GM21576 (cell line): ENCODE data around the gene TGM3.

Source experiments
- ATAC-seq: cut with Tn5 transposase; IDR thresholded peaks from one replicate; pipeline ENCODE4 v1.9.1; 2021; ENCODE audit warnings: mild to moderate bottlenecking, moderate library complexity; ENCODE audit not compliant: unreplicated experiment

The TGM3 gene

DNA sequence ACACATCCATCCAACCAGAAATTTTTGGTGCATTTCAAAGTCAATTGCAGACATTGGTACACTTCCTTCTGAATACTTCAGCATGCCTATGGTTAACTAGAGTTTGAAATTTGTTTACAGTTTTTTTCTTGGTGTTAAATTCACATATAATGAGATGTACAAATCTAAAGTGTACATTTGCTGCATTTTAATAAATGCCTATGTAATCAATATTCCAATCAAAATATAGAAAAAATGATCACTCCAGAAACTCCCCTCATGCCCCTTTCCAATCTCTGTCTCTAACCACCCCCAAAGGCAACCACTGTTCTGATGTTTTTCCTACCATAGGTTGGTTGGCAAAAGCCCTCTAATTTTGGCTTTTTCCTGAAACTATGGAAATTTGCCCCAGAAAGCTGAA is 77.3 kb downstream of the TGM3 start:
- ATAC-seq = no peak

DNA sequence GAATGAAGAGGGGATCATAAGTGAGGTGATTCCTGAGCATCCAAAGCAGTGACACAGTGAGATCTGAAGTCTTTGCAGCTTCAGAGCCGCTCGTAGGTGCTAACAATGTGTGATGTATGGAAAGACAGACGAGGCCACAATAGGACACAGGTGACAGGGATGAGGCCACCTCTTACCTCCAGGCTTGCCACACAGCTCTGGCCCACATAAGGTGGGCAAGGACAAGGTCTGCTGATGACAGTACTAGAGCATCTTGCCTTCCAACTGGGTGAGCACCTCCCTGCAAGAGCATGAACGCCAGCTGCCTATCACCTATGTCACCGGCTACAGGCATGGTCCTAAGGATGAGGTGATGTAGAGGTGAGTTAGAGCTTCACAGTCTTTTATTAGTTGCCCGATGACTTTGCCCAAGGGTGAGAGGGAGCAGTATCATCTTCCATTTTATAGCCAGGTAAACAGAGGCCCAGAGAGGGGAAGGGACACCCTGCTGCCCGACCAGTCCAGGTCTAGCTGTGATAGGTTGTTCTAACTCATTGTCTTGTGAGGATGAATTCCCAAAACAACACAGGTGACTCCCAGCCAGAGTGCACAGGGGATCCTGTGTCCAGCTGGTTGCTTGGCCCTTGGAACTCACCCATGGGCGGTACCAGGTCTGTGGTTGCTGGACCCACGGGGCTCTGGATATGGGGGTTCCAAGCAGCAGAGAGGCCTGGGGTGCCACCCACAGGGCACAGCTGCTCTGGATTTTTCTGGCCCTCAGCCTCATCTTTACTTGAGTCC is 78.7 kb downstream of the TGM3 start:
- ATAC-seq = no peak

DNA sequence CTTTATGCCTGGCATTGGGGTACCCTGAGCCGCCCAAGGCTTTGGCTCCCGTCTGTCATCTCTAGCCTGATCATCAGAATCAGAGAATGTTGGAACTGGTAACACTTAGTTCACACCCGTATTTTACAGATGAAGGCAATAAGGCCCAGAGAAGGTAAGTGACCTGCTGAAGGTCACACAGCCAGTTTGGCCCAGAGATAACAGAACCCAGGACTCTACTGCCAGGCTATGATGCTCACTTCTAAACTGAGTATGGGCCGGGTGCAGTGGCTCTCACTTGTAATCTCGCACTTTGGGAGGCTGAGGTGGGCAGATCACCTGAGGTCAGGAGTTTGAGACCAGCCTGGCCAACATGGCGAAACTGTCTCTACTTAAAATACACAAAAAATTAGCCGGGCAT is 83.1 kb downstream of the TGM3 start:
- ATAC-seq = no peak

DNA sequence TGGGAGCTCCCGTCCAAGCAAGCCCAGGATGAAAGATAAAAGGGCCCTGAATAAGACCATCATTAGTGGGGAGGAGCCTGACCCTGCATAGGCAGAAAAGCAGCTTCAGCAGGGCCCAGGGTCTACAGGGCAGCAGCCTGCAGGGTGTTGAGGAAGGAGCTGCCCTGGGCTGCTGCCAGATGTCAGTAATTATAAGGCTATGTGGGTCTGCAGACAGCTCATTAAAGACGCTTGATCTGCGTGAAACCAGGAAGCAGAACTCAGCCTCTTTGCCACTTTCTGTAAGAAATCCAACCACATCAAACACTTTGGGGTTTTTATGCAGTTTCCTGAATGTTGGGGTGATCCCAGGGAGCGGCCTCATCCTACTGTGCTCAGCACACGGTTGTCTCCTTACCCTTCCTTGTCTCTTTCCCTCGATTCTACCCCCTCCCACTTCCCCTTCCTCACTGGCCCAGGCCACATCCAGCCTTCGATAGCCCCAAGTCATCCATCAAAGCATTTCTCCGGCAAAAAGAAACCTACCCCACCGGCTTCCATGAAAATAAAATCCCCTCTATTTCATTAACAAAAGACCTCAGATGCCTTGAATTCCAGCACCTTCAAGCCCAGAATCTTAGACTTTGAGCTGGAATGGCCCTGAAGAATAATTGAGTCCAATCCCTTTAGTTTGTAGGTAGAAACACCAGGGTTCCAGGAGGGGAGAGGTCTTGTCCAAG is 83.9 kb downstream of the TGM3 start:
- no peak for ATAC-seq

DNA sequence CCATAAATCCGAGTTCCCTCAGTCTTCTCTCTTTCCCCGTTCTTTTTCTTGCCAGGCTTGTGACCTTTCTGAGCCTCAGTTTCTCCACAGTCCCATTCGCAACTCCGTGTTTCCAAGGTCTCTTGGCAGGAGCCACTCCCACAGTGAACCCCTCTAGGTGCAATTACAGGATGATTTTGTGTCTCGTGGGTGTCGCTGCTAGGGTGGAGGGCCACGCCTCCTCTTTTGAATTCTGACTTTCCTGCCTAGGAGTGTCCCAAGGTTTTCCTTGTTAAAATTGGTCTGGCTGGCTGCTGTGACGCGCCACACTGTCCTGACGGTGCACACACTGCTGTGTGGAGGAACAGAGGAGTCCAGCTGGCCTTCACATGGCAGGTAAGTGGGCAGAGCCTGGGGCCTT is 84.8 kb downstream of the TGM3 start, which contains the start of gene TGM6:
Gene TGM6 (plus strand): TSS at position 301 of the 400 bp plus-strand sequence. CDS start 68 bp downstream, at position 369.
- no peak for ATAC-seq

DNA sequence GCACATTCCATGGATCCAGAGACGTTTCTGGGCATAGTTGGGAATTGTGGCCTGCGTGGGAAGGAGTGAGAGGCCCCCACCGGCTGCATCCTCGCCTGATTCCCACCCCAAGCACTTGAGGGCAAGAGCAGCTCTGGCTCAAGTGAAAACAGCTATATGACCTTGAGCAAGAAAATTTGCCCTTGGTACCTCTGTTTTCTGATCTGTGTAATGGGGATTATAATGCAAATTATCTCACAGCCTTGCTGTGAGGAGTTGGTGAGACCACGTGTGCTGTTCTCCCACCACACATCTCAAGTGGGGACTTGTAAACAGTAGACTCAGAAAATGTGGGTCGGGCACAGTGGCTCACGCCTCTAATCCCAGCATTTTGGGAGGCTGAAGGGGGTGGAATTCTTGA is 85.5 kb downstream of the TGM3 start:
- no peak for ATAC-seq

DNA sequence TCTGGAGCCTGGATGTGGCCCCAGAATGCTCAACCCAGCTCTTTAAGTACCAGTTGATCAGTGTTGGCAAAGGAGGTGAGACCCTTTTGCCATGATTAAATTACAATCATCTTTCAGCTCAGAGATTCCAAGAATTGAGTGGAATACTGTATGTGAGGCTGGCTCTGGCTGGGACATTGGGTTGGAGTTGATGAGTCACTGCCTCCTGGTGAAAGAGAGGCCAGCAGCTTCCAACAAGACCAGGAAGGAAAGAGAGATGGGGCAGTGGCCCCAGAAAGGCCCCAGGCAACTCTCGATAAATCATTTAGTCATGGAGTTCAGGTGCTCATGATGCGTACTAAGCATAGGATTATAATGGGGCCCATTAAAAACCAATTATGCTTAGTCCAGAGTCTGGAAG is 87.0 kb downstream of the TGM3 start:
- ATAC-seq = no peak

DNA sequence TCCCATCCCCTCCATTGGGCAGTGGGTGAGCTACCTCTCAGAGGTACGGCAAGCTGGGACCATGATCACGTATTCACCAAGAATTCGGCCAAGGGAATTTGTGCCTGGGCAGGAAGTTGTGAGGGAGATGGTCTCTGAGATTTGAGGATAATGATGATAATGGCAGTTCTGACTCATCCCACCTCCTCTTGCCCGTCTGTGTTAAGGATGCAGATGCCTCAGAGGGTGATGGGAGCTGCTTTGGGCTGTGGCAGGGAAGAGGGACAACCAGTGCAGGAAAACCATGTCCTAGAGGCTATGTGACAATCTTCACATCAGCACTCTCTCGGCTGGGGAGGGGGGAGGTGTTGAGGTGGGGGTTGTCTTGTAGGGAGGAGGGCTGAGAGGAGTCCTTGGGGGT is 89.2 kb downstream of the TGM3 start:
- ATAC-seq = no peak

DNA sequence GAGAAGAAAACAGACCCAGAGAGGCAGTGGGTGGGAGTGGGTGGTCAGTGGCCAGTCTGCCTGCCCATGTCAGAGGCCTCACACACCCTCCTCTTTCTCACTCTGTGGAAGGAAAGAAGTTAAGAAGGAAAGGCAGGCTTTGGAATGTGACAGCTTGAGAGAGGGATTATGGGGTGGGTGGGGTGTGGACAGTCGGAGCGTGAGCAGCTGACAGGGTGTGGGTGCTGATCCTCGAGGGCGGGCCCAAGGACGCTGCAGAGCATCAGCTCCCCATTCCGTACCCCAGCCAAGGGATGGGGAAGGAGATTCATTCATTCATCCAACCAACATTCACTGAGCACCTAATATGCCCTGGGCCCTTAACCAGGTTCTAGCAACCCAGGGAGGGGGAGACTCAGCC is 89.7 kb downstream of the TGM3 start:
- ATAC-seq = no peak

DNA sequence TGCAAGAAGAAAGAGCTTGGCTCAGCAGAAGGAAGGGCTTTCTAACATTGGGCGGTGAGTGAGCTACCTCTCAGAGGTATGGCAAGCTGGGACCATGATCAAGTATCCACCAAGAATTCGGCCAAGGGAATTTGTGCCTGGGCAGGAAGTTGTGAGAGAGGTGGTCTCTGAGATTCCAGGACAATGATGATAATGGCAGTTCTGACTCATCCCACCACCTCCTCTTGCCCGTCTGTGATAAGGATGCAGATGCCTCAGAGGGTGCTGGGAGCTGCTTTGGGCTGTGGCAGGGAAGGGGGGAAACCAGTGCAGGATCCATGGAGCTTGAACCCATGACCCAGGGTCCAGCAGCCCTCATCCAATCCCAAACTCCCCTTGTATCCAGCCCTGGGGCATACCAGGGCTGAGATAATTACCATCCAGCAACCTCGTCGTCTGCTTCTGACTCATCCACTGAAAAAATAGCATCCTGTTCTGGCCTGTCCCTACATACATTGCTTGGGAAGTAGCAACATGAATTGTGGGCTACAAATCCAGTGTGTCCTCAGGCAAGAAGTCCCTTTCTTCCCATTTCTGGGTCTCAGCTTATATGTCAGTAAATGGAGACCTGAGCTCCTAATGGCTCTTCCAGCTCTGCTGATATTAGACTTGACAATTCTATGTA is 90.8 kb downstream of the TGM3 start:
- ATAC-seq = no peak

DNA sequence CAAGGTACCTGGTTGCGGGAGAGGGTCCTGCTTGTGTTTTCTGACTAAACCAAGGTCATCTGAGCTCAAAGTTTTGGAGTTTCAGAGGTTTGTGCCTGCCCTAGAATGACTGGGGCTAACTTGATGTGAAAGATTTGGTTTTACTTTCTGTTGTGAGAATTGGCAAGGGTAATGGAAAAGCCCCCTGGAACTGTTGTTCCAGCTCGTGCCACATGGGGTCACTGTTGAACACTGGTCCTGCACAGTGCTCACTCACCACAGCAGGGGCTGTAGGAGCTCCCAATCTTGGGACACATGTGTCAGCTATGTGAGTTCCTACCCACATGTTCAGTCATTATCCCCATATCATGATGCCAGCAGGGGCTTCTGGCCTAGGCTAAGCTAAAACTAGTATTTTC is 91.4 kb downstream of the TGM3 start:
- ATAC-seq = peak; percentile 63

DNA sequence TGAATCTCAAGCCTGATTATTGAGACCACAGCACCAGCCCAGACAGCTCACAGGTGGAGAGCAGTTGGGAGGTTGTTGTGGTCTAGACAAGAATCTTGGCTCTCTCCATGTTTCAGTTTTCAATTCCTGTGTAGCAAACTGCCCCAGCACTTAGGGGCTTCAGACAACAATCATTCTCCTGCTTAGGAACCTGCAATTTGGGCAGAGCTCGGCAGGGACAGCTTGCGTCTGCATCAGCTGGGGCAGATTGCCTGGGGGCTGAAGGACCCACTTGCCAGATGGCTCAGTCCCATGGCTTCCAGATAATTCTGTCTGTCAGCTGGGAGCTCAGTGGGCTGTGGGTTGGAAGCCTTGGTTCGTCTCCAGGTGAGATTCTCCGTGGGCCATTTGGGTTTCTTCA is 91.8 kb downstream of the TGM3 start:
- no peak for ATAC-seq
